NCI-H82 treated with DMSO at 0.1 percent for 48 hours (cell line): ENCODE measurements around the gene NEK9.

Experiments used
- DNase-seq: peaks from one replicate; lab custom pipeline; 2025; ENCODE audit not compliant: unreplicated experiment; lab: John Stamatoyannopoulos, UW

The NEK9 gene

GRCh38 chr14:75042035-75042434, 84.8 kb downstream of the NEK9 start:
- no peak for DNase-seq

GRCh38 chr14:75041613-75042012, 85.2 kb downstream of the NEK9 start:
- no peak for DNase-seq

GRCh38 chr14:75040959-75041358, 85.9 kb downstream of the NEK9 start:
- no peak for DNase-seq

GRCh38 chr14:75040507-75040906, 86.3 kb downstream of the NEK9 start:
- no peak for DNase-seq

GRCh38 chr14:75032939-75033338, 93.9 kb downstream of the NEK9 start:
- no peak for DNase-seq

- DNase-seq = no peak
These were observed 96.7 kb downstream of the NEK9 start for GRCh38 chr14:75030147-75030546.
